PC-3 (cell line): ENCODE measurements around the gene LSMEM2. TPM values are rescaled to one million over a fixed set of nuclear protein-coding genes. Genes with fewer than 3 reads are reported as not detected.
A peak's percentile ranks its signal among the peaks of the same experiment; 100 is the strongest.

Source experiments
- ATAC-seq: fragments of 200-7000 bp; cut with Tn5 transposase; 2 replicates; pipeline ENCODE4 v1.9.1; 2020; ENCODE audit warnings: mild to moderate bottlenecking, moderate library complexity
- BruUV-seq: library from RNA; stranded (reverse); fragments of 400-500 nt; replicated peaks from 2 replicates; lab custom pipeline; 2021; lab: Mats Ljungman, UMichigan
- CTCF ChIA-PET: fragments of 300-600 bp; sonication (Branson Sonifier 250); formaldehyde crosslinking; loops from one replicate; lab custom pipeline; 2022; ENCODE audit warnings: antibody characterized with exemption; lab: Charles Lee
- POLR2A ChIA-PET: fragments of 300-600 bp; sonication (Branson Sonifier 250); formaldehyde crosslinking; loops from one replicate; lab custom pipeline; 2022; ENCODE audit warnings: antibody characterized with exemption; ENCODE audit not compliant: unreplicated experiment; lab: Charles Lee
- DNase-seq: peaks from one replicate; pipeline ENCODE4 v3.0.0-alpha.2; 2015
- H2AFZ ChIP-seq: fragments of 300-600 bp; sonication (generic); 2 replicates; pipeline ENCODE4 v1.6.0; 2016; ENCODE audit warnings: antibody characterized with exemption, low read length
- H3F3A ChIP-seq: fragments of 300-600 bp; sonication (generic); one replicate; pipeline ENCODE4 v1.6.0; 2017; ENCODE audit warnings: antibody characterized with exemption, low read length, control low read depth, mild to moderate bottlenecking; ENCODE audit not compliant: unreplicated experiment
- H3K27ac ChIP-seq: fragments of 300-600 bp; sonication (generic); 2 replicates; pipeline ENCODE4 v1.5.1; 2016; ENCODE audit warnings: mild to moderate bottlenecking, low read length
- H3K27me3 ChIP-seq: fragments of 300-600 bp; sonication (generic); 2 replicates; pipeline ENCODE4 v1.6.1; 2016; ENCODE audit warnings: low read length, mixed read lengths
- H3K36me3 ChIP-seq: fragments of 300-600 bp; sonication (generic); 2 replicates; pipeline ENCODE4 v1.6.1; 2016; ENCODE audit warnings: low read depth, mixed run types, low read length, mixed read lengths
- H3K4me1 ChIP-seq: fragments of 300-600 bp; sonication (generic); 2 replicates; pipeline ENCODE4 v1.5.1; 2016; ENCODE audit warnings: low read length; ENCODE audit not compliant: insufficient read depth
- H3K4me2 ChIP-seq: fragments of 300-600 bp; sonication (generic); 2 replicates; pipeline ENCODE4 v1.6.0; 2016; ENCODE audit warnings: low read length
- H3K4me3 ChIP-seq: fragments of 300-600 bp; sonication (generic); 2 replicates; pipeline ENCODE4 v1.5.1; 2016; ENCODE audit warnings: mild to moderate bottlenecking, low read length, mixed read lengths
- H3K79me2 ChIP-seq: fragments of 300-600 bp; sonication (generic); 2 replicates; pipeline ENCODE4 v1.6.1; 2017; ENCODE audit warnings: low read length, mixed read lengths
- H3K9ac ChIP-seq: fragments of 300-600 bp; sonication (generic); 2 replicates; pipeline ENCODE4 v1.6.0; 2016; ENCODE audit warnings: mild to moderate bottlenecking, low read length
- H3K9me2 ChIP-seq: fragments of 300-600 bp; sonication (generic); replicated peaks from 2 replicates; pipeline ENCODE4 v1.6.1; 2016; ENCODE audit warnings: mixed run types, low read length, mixed read lengths
- H3K9me3 ChIP-seq: fragments of 300-600 bp; sonication (generic); 2 replicates; pipeline ENCODE4 v1.6.1; 2016; ENCODE audit warnings: low read length, mixed read lengths
- H4K20me1 ChIP-seq: fragments of 300-600 bp; sonication (generic); 2 replicates; pipeline ENCODE4 v1.6.1; 2016; ENCODE audit warnings: low read length, mixed read lengths
- EZH2 ChIP-seq: fragments of 300-600 bp; sonication (generic); IDR thresholded peaks from one replicate; pipeline ENCODE4 v1.6.1; 2017; ENCODE audit warnings: antibody characterized with exemption, mild to moderate bottlenecking, low read length; ENCODE audit not compliant: unreplicated experiment
- EZH2phosphoT487 ChIP-seq: fragments of 300-600 bp; sonication (generic); IDR thresholded peaks from 2 replicates; pipeline ENCODE4 v1.6.1; 2018; ENCODE audit warnings: mild to moderate bottlenecking, antibody characterized with exemption, low read length, borderline replicate concordance
- intact Hi-C: fragments of 100-400 bp; cut with micrococcal nuclease; formaldehyde crosslinking; loops from 2 replicates; pipeline ENCODE4 v1.9.0; 2023
- total RNA-seq: library from RNA; depleted of rRNA; stranded (reverse); fragments of >200 nt; gene quantifications from 2 replicates; pipeline ENCODE4 v1.2.3, GENCODE V29; 2014
- TF ChIP-seq, protein P1 (sequence below): fragments of 300-600 bp; sonication (generic); conservative IDR thresholded peaks from 2 replicates; pipeline ENCODE4 v1.5.1; 2017; ENCODE audit warnings: antibody characterized with exemption, low read depth, mild to moderate bottlenecking, low read length

Gene LSMEM2
- total RNA-seq, 1 experiment from 2014 or later, result not detected

DNA sequence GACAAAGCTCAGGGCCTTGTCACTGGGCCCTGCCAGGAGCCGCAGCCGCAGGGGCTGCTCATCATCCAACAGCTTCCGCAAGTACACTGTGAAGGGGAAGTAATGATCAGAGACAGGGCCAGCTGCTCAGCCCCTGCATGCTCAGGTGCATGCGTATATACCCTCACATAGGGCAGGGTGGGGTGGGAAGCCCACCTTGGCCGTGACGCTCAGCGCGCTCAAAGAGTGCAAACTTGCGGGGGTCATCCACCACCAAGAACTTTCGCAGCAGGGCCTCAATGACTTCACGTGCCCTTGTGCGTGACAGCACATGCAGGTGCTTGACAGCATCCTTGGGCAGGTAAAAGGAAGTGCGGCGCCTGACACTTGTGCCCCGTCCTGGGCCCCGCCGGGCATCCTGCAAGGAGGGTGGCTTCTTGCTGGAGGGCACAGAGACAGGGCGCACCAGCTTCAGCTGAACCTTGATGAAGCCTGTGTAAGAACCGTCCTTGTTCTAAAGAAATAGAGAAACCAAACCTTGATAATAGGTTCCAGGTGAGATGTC lies 52.5 kb downstream of the LSMEM2 start:
- Histone ChIP-seq H3K9ac (no peak overlapping the region), H3K9me3 (no peaks in the 10 kb centered on the region), H3K27me3 (no peaks in the 10 kb centered on the region), H3K79me2 (peaks cover 61% of the 10 kb centered on the region), H4K20me1 (peaks cover 13% of the 10 kb centered on the region; the same call in 1 of the 2 replicates), H3F3A (no peaks in the 10 kb centered on the region), H3K4me2 (no peak overlapping the region), H3K27ac (no peak overlapping the region), H3K4me3 (no peak overlapping the region), H3K36me3 (peaks cover 26% of the 10 kb centered on the region; the same call in 1 of the 2 replicates), H3K9me2 (no peaks in the 10 kb centered on the region), H2AFZ (no peak overlapping the region), H3K4me1 (peaks cover 35% of the 10 kb centered on the region)
- ChIA-PET CTCF (no interaction called here), POLR2A (no interaction called here)
- no peak for DNase-seq
- intact Hi-C loops, result no loop called here
- ATAC-seq, result no peak
- TF ChIP-seq, protein P1, sequence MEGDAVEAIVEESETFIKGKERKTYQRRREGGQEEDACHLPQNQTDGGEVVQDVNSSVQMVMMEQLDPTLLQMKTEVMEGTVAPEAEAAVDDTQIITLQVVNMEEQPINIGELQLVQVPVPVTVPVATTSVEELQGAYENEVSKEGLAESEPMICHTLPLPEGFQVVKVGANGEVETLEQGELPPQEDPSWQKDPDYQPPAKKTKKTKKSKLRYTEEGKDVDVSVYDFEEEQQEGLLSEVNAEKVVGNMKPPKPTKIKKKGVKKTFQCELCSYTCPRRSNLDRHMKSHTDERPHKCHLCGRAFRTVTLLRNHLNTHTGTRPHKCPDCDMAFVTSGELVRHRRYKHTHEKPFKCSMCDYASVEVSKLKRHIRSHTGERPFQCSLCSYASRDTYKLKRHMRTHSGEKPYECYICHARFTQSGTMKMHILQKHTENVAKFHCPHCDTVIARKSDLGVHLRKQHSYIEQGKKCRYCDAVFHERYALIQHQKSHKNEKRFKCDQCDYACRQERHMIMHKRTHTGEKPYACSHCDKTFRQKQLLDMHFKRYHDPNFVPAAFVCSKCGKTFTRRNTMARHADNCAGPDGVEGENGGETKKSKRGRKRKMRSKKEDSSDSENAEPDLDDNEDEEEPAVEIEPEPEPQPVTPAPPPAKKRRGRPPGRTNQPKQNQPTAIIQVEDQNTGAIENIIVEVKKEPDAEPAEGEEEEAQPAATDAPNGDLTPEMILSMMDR, result no peak
- TF ChIP-seq EZH2phosphoT487 (no peak), EZH2 (no peak)
- no TSS peak for BruUV-seq

GRCh38 chr3:50333744-50334328 lies 54.9 kb downstream of the LSMEM2 start:
- H3K4me3 ChIP-seq, result no peak overlapping the region
- POLR2A ChIA-PET, result no interaction called here
- TF ChIP-seq, protein P1, result no peak
- TF ChIP-seq EZH2phosphoT487 (no peak), EZH2 (no peak)
- H3K36me3 ChIP-seq, result peaks cover 26% of the 10 kb centered on the region; the same call in 1 of the 2 replicates
- BruUV-seq, result no TSS peak
- no peaks in the 10 kb centered on the region for H3K9me2 ChIP-seq
- no peak for DNase-seq
- ATAC-seq, result no peak
- no peaks in the 10 kb centered on the region for H3F3A ChIP-seq
- peak overlapping the region; percentile 88 for H3K4me2 ChIP-seq
- H3K79me2 ChIP-seq, result peaks cover 53% of the 10 kb centered on the region
- H3K27ac ChIP-seq, result no peak overlapping the region
- CTCF ChIA-PET, result no interaction called here
- no peaks in the 10 kb centered on the region for H3K27me3 ChIP-seq
- H3K4me1 ChIP-seq, result peaks cover 32% of the 10 kb centered on the region
- H2AFZ ChIP-seq, result no peak overlapping the region
- H3K9me3 ChIP-seq, result no peaks in the 10 kb centered on the region
- H3K9ac ChIP-seq, result no peak overlapping the region
- intact Hi-C loops, result no loop called here
- peaks cover 13% of the 10 kb centered on the region; the same call in 1 of the 2 replicates for H4K20me1 ChIP-seq
